HuH-7.5 (cell line): Measurements from ENCODE around the gene RASGEF1C.

Experiments
- DNase-seq: peaks from one replicate; pipeline ENCODE4 v3.0.0; 2011; ENCODE audit warnings: low spot score

Gene RASGEF1C

GRCh38 chr5:180209137-180209581, at the start of gene RASGEF1C:
Gene RASGEF1C, minus strand, starts transcription at chr5:180209211. Its CDS starts 71,159 bp downstream, at chr5:180138052.
- peak; percentile 92 for DNase-seq

GRCh38 chr5:180253036-180253824, 44.2 kb upstream of the RASGEF1C start:
- no peak for DNase-seq

GRCh38 chr5:180251887-180252286, 42.9 kb upstream of the RASGEF1C start:
- no peak for DNase-seq

- no peak for DNase-seq
Observed at GRCh38 chr5:180251141-180251540, 42.1 kb upstream of the RASGEF1C start.

GRCh38 chr5:180250329-180250728, 41.3 kb upstream of the RASGEF1C start:
- DNase-seq: no peak

- no peak for DNase-seq
Observed at GRCh38 chr5:180241600-180241999, 32.6 kb upstream of the RASGEF1C start.

- DNase-seq: no peak
Observed at GRCh38 chr5:180238631-180239030, 29.6 kb upstream of the RASGEF1C start.

GRCh38 chr5:180235846-180236245, 26.8 kb upstream of the RASGEF1C start:
- no peak for DNase-seq

GRCh38 chr5:180235077-180235476, 26.1 kb upstream of the RASGEF1C start:
- no peak for DNase-seq

- DNase-seq: no peak
Observed at GRCh38 chr5:180234271-180234670, 25.3 kb upstream of the RASGEF1C start.

- no peak for DNase-seq
Observed at GRCh38 chr5:180233729-180234128, 24.7 kb upstream of the RASGEF1C start.

GRCh38 chr5:180230017-180230416, 21.0 kb upstream of the RASGEF1C start:
- DNase-seq: no peak

- no peak for DNase-seq
Observed at GRCh38 chr5:180222056-180222455, 13.0 kb upstream of the RASGEF1C start.

GRCh38 chr5:180217797-180218196, 8.8 kb upstream of the RASGEF1C start:
- no peak for DNase-seq

GRCh38 chr5:180216646-180217171, 7.7 kb upstream of the RASGEF1C start:
- no peak for DNase-seq

GRCh38 chr5:180215783-180216630, 7.0 kb upstream of the RASGEF1C start:
- DNase-seq: no peak

GRCh38 chr5:180214870-180215770, 6.1 kb upstream of the RASGEF1C start:
- no peak for DNase-seq

- DNase-seq: no peak
Observed at GRCh38 chr5:180213657-180214207, 4.7 kb upstream of the RASGEF1C start.

GRCh38 chr5:180213256-180213600, 4.2 kb upstream of the RASGEF1C start:
- no peak for DNase-seq

- DNase-seq: no peak
Observed at GRCh38 chr5:180212363-180213255, 3.6 kb upstream of the RASGEF1C start.

GRCh38 chr5:180211761-180212035, 2.7 kb upstream of the RASGEF1C start:
- no peak for DNase-seq
